Body of pancreas (tissue), 4 donors: Measurements from ENCODE around the gene AIMP2.

ENCODE experiments used
- POLR2A ChIP-seq, 3 donors: fragments of 450-650 bp; IDR thresholded peaks; one replicate each; pipeline ENCODE4 v1.6.1; 2016; ENCODE audit warnings: antibody characterized with exemption in 3 of 3, mild to moderate bottlenecking in 2 of 3
- TF ChIP-seq, protein P1 (sequence below), 7 experiments: fragments of 450-650 bp in 4 of 7; fragments of 200-600 bp in 3 of 7; sonication (generic) in 3 of 7; IDR thresholded peaks; one replicate each; pipeline ENCODE4 v1.5.1; 2016 to 2019; ENCODE audit warnings: antibody characterized with exemption in 7 of 7

DNA sequence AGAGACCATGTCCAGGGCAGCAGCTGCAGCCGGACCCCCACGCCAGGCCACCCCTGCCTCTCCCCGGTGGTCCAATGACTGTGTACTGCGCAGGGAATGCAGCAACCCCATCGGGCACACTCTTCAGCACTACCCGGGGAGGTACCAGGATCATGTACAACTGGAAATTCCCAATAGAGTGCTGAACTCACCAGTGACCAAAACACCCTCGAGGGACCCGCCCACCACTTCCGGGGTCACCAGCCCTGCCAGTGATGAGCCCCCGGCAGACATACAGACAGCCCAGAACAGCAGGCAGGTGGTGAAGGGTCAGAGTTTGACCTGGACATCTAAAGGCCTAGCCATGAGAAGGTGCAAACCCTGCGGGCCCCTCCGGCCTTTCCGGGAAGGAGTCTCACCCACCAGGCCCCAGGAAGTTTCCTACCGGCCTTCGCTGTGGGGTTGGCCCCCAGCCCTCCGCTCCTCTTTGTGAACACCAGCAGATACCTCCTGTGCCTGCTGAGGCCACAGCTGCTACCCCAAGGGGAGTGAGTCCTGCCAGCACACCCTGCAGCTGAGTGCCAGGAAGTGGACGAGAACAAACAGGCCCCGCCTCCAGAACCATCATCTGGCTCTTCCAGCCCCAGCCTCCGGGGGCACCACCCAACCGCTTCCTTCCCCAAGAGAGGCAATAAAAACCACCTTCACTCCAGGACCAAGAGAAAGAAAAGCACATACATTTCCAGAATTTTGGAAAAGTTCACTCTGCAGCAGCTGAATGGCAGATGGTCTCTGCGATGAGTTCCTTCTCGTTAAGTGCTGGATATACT, 17.1 kb downstream of the AIMP2 start:
- TF ChIP-seq, protein P1, sequence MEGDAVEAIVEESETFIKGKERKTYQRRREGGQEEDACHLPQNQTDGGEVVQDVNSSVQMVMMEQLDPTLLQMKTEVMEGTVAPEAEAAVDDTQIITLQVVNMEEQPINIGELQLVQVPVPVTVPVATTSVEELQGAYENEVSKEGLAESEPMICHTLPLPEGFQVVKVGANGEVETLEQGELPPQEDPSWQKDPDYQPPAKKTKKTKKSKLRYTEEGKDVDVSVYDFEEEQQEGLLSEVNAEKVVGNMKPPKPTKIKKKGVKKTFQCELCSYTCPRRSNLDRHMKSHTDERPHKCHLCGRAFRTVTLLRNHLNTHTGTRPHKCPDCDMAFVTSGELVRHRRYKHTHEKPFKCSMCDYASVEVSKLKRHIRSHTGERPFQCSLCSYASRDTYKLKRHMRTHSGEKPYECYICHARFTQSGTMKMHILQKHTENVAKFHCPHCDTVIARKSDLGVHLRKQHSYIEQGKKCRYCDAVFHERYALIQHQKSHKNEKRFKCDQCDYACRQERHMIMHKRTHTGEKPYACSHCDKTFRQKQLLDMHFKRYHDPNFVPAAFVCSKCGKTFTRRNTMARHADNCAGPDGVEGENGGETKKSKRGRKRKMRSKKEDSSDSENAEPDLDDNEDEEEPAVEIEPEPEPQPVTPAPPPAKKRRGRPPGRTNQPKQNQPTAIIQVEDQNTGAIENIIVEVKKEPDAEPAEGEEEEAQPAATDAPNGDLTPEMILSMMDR (IDR thresholded peaks at IDR 0.05), result peak in 3 of 7 experiments; percentile 10 to 15 (median 13)
- TF ChIP-seq POLR2A (IDR thresholded peaks at IDR 0.05), result no peak
